ENCODE measurements around the gene BNC2. TPM values are rescaled to one million over a fixed set of nuclear protein-coding genes. Genes with fewer than 3 reads are reported as not detected.

BNC2 gene
- total RNA-seq, 1 experiment from 2014 or later: 11.7 TPM

DNA sequence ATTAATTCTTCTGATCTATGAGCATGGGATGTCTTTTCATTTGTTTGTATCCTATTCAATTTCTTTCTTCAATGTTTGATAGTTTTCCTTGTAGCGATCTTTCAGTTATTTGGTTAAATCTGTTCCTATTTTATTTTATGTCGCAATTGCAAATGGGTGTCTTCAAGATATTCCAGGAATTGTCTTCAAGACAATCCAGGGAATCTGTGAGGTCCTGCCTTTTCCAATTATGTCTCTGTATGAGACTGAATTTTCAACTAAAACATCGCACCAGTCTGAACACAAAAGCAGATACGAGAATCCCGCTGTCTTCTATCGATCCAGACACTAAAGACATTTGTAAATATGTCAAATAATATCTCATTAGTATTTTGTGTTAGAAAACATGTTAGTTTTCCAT, 485.5 kb downstream of the BNC2 start:
- no peaks in the 10 kb centered on the region for H3K9me3 ChIP-seq (ENCODE audit: low read length)
- intact Hi-C loops (cut with micrococcal nuclease): no loop called here

DNA sequence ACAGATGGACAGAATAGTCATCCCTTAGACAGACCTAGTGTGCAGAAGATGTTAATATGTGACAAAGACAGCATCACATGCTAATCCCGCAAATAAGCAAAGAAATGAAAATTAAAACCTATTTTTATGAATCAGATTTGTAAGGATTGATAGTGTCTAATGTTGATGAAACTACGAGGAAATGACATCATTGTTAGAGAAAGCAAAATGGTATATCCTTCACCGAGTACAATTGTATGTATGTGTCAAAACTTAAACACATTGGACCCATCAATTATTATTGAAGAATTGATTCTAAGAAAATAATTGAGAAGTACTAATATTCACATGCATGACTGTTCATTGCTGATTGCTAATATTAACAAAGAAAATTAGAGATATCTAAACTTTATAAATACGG, 493.2 kb downstream of the BNC2 start:
- Histone ChIP-seq H3K4me2 (ENCODE audit: low read length) (no peak overlapping the region), H3K4me1 (ENCODE audit: insufficient read depth, low read length) (no peaks in the 10 kb centered on the region), H3K9me3 (ENCODE audit: low read length) (no peaks in the 10 kb centered on the region), H2AFZ (ENCODE audit: low read length) (no peak overlapping the region), H3K9me2 (replicated peaks; ENCODE audit: low read length) (no peaks in the 10 kb centered on the region), H3K9ac (ENCODE audit: low read length) (no peak overlapping the region), H3F3A (ENCODE audit: low read length, unreplicated experiment) (no peaks in the 10 kb centered on the region), H4K20me1 (ENCODE audit: low read length) (no peaks in the 10 kb centered on the region), H3K27ac (ENCODE audit: low read length) (no peak overlapping the region), H3K79me2 (ENCODE audit: low read length) (no peaks in the 10 kb centered on the region), H3K36me3 (ENCODE audit: low read depth, low read length) (no peaks in the 10 kb centered on the region), H3K4me3 (ENCODE audit: low read length) (no peak overlapping the region), H3K27me3 (ENCODE audit: low read length) (no peaks in the 10 kb centered on the region)
- ChIA-PET CTCF (no interaction called here), POLR2A (ENCODE audit: unreplicated experiment) (no interaction called here)
- TF ChIP-seq, protein P1, sequence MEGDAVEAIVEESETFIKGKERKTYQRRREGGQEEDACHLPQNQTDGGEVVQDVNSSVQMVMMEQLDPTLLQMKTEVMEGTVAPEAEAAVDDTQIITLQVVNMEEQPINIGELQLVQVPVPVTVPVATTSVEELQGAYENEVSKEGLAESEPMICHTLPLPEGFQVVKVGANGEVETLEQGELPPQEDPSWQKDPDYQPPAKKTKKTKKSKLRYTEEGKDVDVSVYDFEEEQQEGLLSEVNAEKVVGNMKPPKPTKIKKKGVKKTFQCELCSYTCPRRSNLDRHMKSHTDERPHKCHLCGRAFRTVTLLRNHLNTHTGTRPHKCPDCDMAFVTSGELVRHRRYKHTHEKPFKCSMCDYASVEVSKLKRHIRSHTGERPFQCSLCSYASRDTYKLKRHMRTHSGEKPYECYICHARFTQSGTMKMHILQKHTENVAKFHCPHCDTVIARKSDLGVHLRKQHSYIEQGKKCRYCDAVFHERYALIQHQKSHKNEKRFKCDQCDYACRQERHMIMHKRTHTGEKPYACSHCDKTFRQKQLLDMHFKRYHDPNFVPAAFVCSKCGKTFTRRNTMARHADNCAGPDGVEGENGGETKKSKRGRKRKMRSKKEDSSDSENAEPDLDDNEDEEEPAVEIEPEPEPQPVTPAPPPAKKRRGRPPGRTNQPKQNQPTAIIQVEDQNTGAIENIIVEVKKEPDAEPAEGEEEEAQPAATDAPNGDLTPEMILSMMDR (conservative IDR thresholded peaks at IDR 0.05; ENCODE audit: low read depth, low read length): no peak
- TF ChIP-seq EZH2phosphoT487 (IDR thresholded peaks at IDR 0.05; ENCODE audit: borderline replicate concordance, low read length) (no peak), EZH2 (IDR thresholded peaks at IDR 0.05; ENCODE audit: low read length, unreplicated experiment) (no peak)
- ATAC-seq (no peak), DNase-seq (no peak)
- intact Hi-C loops (cut with micrococcal nuclease): no loop called here
- no TSS peak for BruUV-seq (replicated peaks)

More for the DNA sequence above, 485.5 kb downstream of the BNC2 start:
- CTCF ChIA-PET: no interaction called here
- Histone ChIP-seq H3K36me3 (ENCODE audit: low read depth, low read length) (no peaks in the 10 kb centered on the region), H3K4me3 (ENCODE audit: low read length) (no peak overlapping the region), H3K27me3 (ENCODE audit: low read length) (no peaks in the 10 kb centered on the region), H3K79me2 (ENCODE audit: low read length) (no peaks in the 10 kb centered on the region), H3K27ac (ENCODE audit: low read length) (no peak overlapping the region), H3K4me2 (ENCODE audit: low read length) (no peak overlapping the region), H3K4me1 (ENCODE audit: insufficient read depth, low read length) (peaks cover 11% of the 10 kb centered on the region), H3K9me2 (replicated peaks; ENCODE audit: low read length) (no peaks in the 10 kb centered on the region), H4K20me1 (ENCODE audit: low read length) (no peaks in the 10 kb centered on the region), H2AFZ (ENCODE audit: low read length) (no peak overlapping the region), H3K9ac (ENCODE audit: low read length) (no peak overlapping the region), H3F3A (ENCODE audit: low read length, unreplicated experiment) (no peaks in the 10 kb centered on the region)
- DNase-seq (no peak), ATAC-seq (no peak)
- POLR2A ChIA-PET (ENCODE audit: unreplicated experiment): no interaction called here
- no TSS peak for BruUV-seq (replicated peaks)
- TF ChIP-seq, protein P1 (conservative IDR thresholded peaks at IDR 0.05; ENCODE audit: low read depth, low read length): no peak
- TF ChIP-seq EZH2 (IDR thresholded peaks at IDR 0.05; ENCODE audit: low read length, unreplicated experiment) (no peak), EZH2phosphoT487 (IDR thresholded peaks at IDR 0.05; ENCODE audit: borderline replicate concordance, low read length) (no peak)

DNA sequence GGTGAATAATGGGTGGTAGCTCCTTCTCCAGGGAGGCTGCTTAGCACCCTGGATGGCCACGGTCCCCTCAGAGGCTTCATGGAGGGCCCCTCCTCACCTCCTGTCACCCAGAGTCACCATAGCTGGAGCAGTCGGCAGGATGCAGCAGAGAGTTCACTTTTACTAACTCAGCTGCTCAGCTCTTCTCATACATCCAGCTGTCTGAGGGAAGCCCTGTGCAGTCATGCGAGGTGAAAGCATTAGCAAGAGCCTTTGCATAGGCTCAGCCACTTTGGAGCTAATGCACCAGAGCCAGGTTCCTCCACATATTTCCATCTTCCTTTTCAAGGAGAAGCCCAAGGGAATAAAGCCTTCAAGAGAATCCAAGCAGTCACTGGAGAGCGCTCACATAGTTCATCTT, 499.2 kb downstream of the BNC2 start:
- intact Hi-C loops (cut with micrococcal nuclease): no loop called here
- Histone ChIP-seq H3K27me3 (ENCODE audit: low read length) (no peaks in the 10 kb centered on the region), H3F3A (ENCODE audit: low read length, unreplicated experiment) (no peaks in the 10 kb centered on the region), H3K9me2 (replicated peaks; ENCODE audit: low read length) (no peaks in the 10 kb centered on the region), H3K4me2 (ENCODE audit: low read length) (no peak overlapping the region), H4K20me1 (ENCODE audit: low read length) (no peaks in the 10 kb centered on the region), H3K9ac (ENCODE audit: low read length) (no peak overlapping the region), H3K4me1 (ENCODE audit: insufficient read depth, low read length) (peaks cover 28% of the 10 kb centered on the region), H3K36me3 (ENCODE audit: low read depth, low read length) (no peaks in the 10 kb centered on the region), H3K4me3 (ENCODE audit: low read length) (no peak overlapping the region), H3K27ac (ENCODE audit: low read length) (no peak overlapping the region), H3K9me3 (ENCODE audit: low read length) (no peaks in the 10 kb centered on the region), H2AFZ (ENCODE audit: low read length) (no peak overlapping the region), H3K79me2 (ENCODE audit: low read length) (no peaks in the 10 kb centered on the region)
- BruUV-seq (replicated peaks): no TSS peak
- CTCF ChIA-PET: no interaction called here
- POLR2A ChIA-PET (ENCODE audit: unreplicated experiment): no interaction called here
- ATAC-seq: no peak
- TF ChIP-seq, protein P1 (conservative IDR thresholded peaks at IDR 0.05; ENCODE audit: low read depth, low read length): no peak
- no peak for TF ChIP-seq EZH2phosphoT487 (IDR thresholded peaks at IDR 0.05; ENCODE audit: borderline replicate concordance, low read length)
- TF ChIP-seq EZH2 (IDR thresholded peaks at IDR 0.05; ENCODE audit: low read length, unreplicated experiment): no peak
- DNase-seq: no peak
